A549 (cell line): Measurements from ENCODE around the gene RPS2.

Experiments used
- CEBPB ChIP-seq, 2 experiments: fragments of >200 bp in 1 of 2; sonication (Bioruptor Twin) in 1 of 2; formaldehyde crosslinking in 1 of 2; IDR thresholded peaks; 2 replicates each; pipeline ENCODE4 v1.6.1; 2012 to 2016
- CTCF ChIP-seq: fragments of >200 bp; sonication (Bioruptor Twin); formaldehyde crosslinking; IDR thresholded peaks from 3 replicates; pipeline ENCODE4 v1.5.1; 2016
- EP300 ChIP-seq, 2 experiments: fragments of >200 bp; sonication (Bioruptor Twin); formaldehyde crosslinking; IDR thresholded peaks; 2 replicates in 1 of 2; 3 replicates in 1 of 2; pipeline ENCODE4 v1.6.1; 2016 to 2017
- HMGXB4 ChIP-seq: fragments of 250-450 bp; sonication (Bioruptor Pico); IDR thresholded peaks from 2 replicates; pipeline ENCODE4 v1.5.0; 2021; ENCODE audit warnings: mild to moderate bottlenecking, moderate library complexity, borderline replicate concordance
- MAFK ChIP-seq: fragments of 450-650 bp; IDR thresholded peaks from 2 replicates; pipeline ENCODE4 v1.6.1; 2014; ENCODE audit not compliant: partially characterized antibody
- NPAS2 ChIP-seq: fragments of 250-450 bp; sonication (Bioruptor Pico); IDR thresholded peaks from 2 replicates; pipeline ENCODE4 v1.8.0; 2022; ENCODE audit warnings: mild to moderate bottlenecking, moderate library complexity, borderline replicate concordance
- POLR2A ChIP-seq: IDR thresholded peaks from 2 replicates; pipeline ENCODE4 v1.6.1; 2012; ENCODE audit warnings: mild to moderate bottlenecking, low read length
- POLR2AphosphoS2 ChIP-seq: conservative IDR thresholded peaks from 2 replicates; pipeline ENCODE4 v1.6.1; 2012; ENCODE audit warnings: low read length, improper control_type of control experiment, inconsistent platforms
- REST ChIP-seq: fragments of 200-600 bp; sonication (generic); IDR thresholded peaks from 2 replicates; pipeline ENCODE4 v1.6.1; 2016; ENCODE audit warnings: antibody characterized with exemption, mild to moderate bottlenecking, moderate library complexity

GRCh38 chr16:1990101-1990350, 25.4 kb upstream of the RPS2 start:
- TF ChIP-seq POLR2A (no peak), HMGXB4 (no peak), POLR2AphosphoS2 (no peak), CTCF (no peak), REST (no peak), NPAS2 (CRISPR knock-in tag) (no peak), CEBPB (IDR thresholded peaks at IDR 0.05) (no peak), EP300 (IDR thresholded peaks at IDR 0.05) (no peak), MAFK (no peak)
